K562 (cell line): ENCODE measurements around the gene RNU2-63P. TPM values are rescaled to one million over a fixed set of nuclear protein-coding genes. Genes with fewer than 3 reads are reported as not detected.
A peak's percentile ranks its signal among the peaks of the same experiment; 100 is the strongest.

Experiments
- ELF4 ChIP-seq: fragments of 450-650 bp; formaldehyde crosslinking; IDR thresholded peaks from 2 replicates; pipeline ENCODE4 v1.4.0; 2022; ENCODE audit warnings: missing genetic modification characterization
- GABPA ChIP-seq: fragments of 200-800 bp; sonication (Bioruptor generic); conservative IDR thresholded peaks from 2 replicates; pipeline ENCODE4 v1.6.1; 2016; ENCODE audit warnings: low read depth, missing genetic modification characterization, missing compliant biosample characterization
- IRF2 ChIP-seq: sonication (generic); formaldehyde crosslinking; IDR thresholded peaks from 2 replicates; pipeline ENCODE4 v1.8.1; 2022; ENCODE audit warnings: mild to moderate bottlenecking, missing genetic modification reagents
- MAFG ChIP-seq: fragments of 450-650 bp; conservative IDR thresholded peaks from 2 replicates; pipeline ENCODE4 v1.6.1; 2016; ENCODE audit warnings: missing genetic modification characterization, missing compliant biosample characterization
- MYC ChIP-seq, 2 experiments: fragments of 250-450 bp in 1 of 2; sonication (Bioruptor Pico) in 1 of 2; IDR thresholded peaks; 2 replicates each; pipeline versions ENCODE4 v1.5.1 to v1.6.1; 2012 to 2021; ENCODE audit warnings: low read depth in 2 of 2, borderline replicate concordance in 1 of 2, improper control_type of control experiment in 1 of 2, low read length in 1 of 2, mild to moderate bottlenecking in 1 of 2, moderate library complexity in 1 of 2
- NFYB ChIP-seq: IDR thresholded peaks from 2 replicates; pipeline ENCODE4 v1.6.1; 2011; ENCODE audit warnings: mild to moderate bottlenecking, moderate library complexity; ENCODE audit not compliant: insufficient read length; ENCODE audit errors: extremely low read depth
- PHF21A ChIP-seq: fragments of 450-650 bp; IDR thresholded peaks from 2 replicates; pipeline ENCODE4 v1.6.1; 2017; ENCODE audit warnings: low read depth, borderline replicate concordance
- RBM14 ChIP-seq: fragments of 200-400 bp; formaldehyde crosslinking; IDR thresholded peaks from 2 replicates; pipeline ENCODE4 v1.6.1; 2018; ENCODE audit warnings: low read depth, mild to moderate bottlenecking, low read length, moderate library complexity, borderline replicate concordance; ENCODE audit not compliant: insufficient read depth
- YY1 ChIP-seq, 3 experiments: IDR thresholded peaks; 2 replicates each; pipeline ENCODE4 v1.6.1; 2011; ENCODE audit warnings: low read length in 2 of 3, mild to moderate bottlenecking in 2 of 3, moderate library complexity in 2 of 3, borderline replicate concordance in 1 of 3, control low read depth in 1 of 3, low read depth in 1 of 3; ENCODE audit not compliant: insufficient read depth in 3 of 3, insufficient replicate concordance in 2 of 3, control insufficient read depth in 1 of 3, insufficient read length in 1 of 3; ENCODE audit errors: extremely low read depth in 1 of 3
- ZNF592 ChIP-seq: fragments of 450-650 bp; IDR thresholded peaks from 2 replicates; pipeline ENCODE4 v1.6.1; 2017; ENCODE audit warnings: antibody characterized with exemption, mild to moderate bottlenecking
- ZSCAN32 ChIP-seq: fragments of 450-650 bp; formaldehyde crosslinking; IDR thresholded peaks from 2 replicates; pipeline ENCODE4 v1.4.0; 2020; ENCODE audit warnings: mild to moderate bottlenecking, moderate library complexity
- polyA plus RNA-seq, 8 experiments: library from polyadenylated mRNA; depleted of rRNA in 4 of 8; stranded (reverse) in 5 of 8; unstranded in 3 of 8; fragments of >200 nt; fragmentation: Nextera tagmentation in 2 of 8; fragmentation: Illumina TruSeq in 1 of 8; extraction: Ambion mirVana in 2 of 8; extraction: Trizol in 1 of 8; gene quantifications; 2 replicates each; pipeline versions ENCODE4 v1.2.1 to v1.2.3, GENCODE V29; 2011 to 2014; ENCODE audit warnings: inconsistent platforms in 1 of 8, missing spikeins in 1 of 8
- total RNA-seq, 7 experiments: library from RNA; depleted of rRNA in 6 of 7; stranded (reverse); fragments of >200 nt in 6 of 7; fragmentation: Illumina TruSeq in 2 of 7; extraction: Trizol in 2 of 7; gene quantifications; 2 replicates each; pipeline versions ENCODE4 v1.2.1 to v1.2.3, GENCODE V29; 2011 to 2021; ENCODE audit warnings: low replicate concordance in 1 of 7
- TF ChIP-seq, protein P1 (sequence below): sonication (generic); formaldehyde crosslinking; IDR thresholded peaks from 2 replicates; pipeline ENCODE4 v1.8.0; 2022; ENCODE audit warnings: mild to moderate bottlenecking, missing genetic modification reagents, borderline replicate concordance
- TF ChIP-seq, protein P2 (sequence below), 2 experiments: IDR thresholded peaks in 1 of 2; conservative IDR thresholded peaks in 1 of 2; 2 replicates each; pipeline ENCODE4 v1.6.1; 2016; ENCODE audit warnings: low read depth in 2 of 2, mild to moderate bottlenecking in 1 of 2, missing compliant biosample characterization in 1 of 2, missing genetic modification characterization in 1 of 2, moderate library complexity in 1 of 2

The RNU2-63P gene
- total and polyA plus RNA-seq, 9 of the 15 experiments (the other 6 are each of a cell fraction or from before 2014, with no cell fraction given) = 5.8 to 253 (median 169) TPM; not detected in 4

GRCh38 chr2:88016086-88016959 is at the start of gene RNU2-63P (continued):
- TF ChIP-seq ZNF592 (no peak), NFYB (no peak), GABPA (0 out of 2 replicates have a peak, but pooled peaks have one; percentile 33), MAFG (tag) (no peak), YY1 (IDR thresholded peaks at IDR 0.05; ENCODE audit: borderline replicate concordance in 1 of 3, control insufficient read depth in 1 of 3, extremely low read depth in 1 of 3, insufficient read depth in 3 of 3, insufficient read length in 1 of 3, insufficient replicate concordance in 2 of 3, low read depth in 1 of 3, low read length in 2 of 3) (peak; percentile 42 to 92 (median 68)), ZSCAN32 (CRISPR knock-in tag) (peak; percentile 87), MYC (IDR thresholded peaks at IDR 0.05; ENCODE audit: low read depth, low read length) (peak; percentile 42), MYC (CRISPR knock-in tag; IDR thresholded peaks at IDR 0.05; ENCODE audit: borderline replicate concordance, low read depth) (no peak), RBM14 (no peak), ELF4 (CRISPR knock-in tag) (peak; percentile 98), PHF21A (no peak), IRF2 (CRISPR knock-in tag) (no peak)
- TF ChIP-seq, protein P1, sequence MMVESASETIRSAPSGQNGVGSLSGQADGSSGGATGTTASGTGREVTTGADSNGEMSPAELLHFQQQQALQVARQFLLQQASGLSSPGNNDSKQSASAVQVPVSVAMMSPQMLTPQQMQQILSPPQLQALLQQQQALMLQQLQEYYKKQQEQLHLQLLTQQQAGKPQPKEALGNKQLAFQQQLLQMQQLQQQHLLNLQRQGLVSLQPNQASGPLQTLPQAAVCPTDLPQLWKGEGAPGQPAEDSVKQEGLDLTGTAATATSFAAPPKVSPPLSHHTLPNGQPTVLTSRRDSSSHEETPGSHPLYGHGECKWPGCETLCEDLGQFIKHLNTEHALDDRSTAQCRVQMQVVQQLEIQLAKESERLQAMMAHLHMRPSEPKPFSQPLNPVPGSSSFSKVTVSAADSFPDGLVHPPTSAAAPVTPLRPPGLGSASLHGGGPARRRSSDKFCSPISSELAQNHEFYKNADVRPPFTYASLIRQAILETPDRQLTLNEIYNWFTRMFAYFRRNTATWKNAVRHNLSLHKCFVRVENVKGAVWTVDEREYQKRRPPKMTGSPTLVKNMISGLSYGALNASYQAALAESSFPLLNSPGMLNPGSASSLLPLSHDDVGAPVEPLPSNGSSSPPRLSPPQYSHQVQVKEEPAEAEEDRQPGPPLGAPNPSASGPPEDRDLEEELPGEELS = no peak
- TF ChIP-seq, protein P2, sequence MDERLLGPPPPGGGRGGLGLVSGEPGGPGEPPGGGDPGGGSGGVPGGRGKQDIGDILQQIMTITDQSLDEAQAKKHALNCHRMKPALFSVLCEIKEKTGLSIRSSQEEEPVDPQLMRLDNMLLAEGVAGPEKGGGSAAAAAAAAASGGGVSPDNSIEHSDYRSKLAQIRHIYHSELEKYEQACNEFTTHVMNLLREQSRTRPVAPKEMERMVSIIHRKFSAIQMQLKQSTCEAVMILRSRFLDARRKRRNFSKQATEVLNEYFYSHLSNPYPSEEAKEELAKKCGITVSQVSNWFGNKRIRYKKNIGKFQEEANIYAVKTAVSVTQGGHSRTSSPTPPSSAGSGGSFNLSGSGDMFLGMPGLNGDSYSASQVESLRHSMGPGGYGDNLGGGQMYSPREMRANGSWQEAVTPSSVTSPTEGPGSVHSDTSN (CRISPR knock-in tag; IDR thresholded peaks at IDR 0.05; ENCODE audit: low read depth) = no peak
- TF ChIP-seq, protein P2 (tag; conservative IDR thresholded peaks at IDR 0.05; ENCODE audit: low read depth) = peak; percentile 57
